HG02798 (cell line): Measurements from ENCODE around the gene VPS41.
"Not testable (repeated sequence)": the region's sequence is repeated elsewhere in the genome, so short reads cannot be mapped to it uniquely, and the experiment has no call there.

Experiments
- ATAC-seq: cut with Tn5 transposase; IDR thresholded peaks from one replicate; pipeline ENCODE4 v1.9.1; 2021; ENCODE audit warnings: mild to moderate bottlenecking; ENCODE audit not compliant: unreplicated experiment, poor library complexity

VPS41 gene

DNA sequence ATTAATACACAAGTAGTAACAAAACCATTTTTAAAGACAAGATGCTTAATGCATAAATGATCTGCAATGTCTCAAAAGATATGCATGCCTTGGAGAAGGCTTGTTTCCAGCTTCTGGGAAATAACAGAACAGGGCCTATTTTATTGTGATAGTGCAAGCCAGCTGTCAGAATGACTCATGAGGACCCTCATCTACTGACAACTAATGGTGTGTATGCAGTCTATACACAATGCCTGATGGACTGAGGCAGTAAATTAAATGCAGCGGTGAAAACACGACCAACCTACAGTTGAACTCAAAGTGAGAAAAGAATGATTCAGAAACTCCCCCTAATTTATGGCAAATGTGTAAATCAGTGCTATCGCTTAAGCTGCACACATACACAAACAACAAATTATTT lies 46.3 kb downstream of the VPS41 start:
- no peak for ATAC-seq

DNA sequence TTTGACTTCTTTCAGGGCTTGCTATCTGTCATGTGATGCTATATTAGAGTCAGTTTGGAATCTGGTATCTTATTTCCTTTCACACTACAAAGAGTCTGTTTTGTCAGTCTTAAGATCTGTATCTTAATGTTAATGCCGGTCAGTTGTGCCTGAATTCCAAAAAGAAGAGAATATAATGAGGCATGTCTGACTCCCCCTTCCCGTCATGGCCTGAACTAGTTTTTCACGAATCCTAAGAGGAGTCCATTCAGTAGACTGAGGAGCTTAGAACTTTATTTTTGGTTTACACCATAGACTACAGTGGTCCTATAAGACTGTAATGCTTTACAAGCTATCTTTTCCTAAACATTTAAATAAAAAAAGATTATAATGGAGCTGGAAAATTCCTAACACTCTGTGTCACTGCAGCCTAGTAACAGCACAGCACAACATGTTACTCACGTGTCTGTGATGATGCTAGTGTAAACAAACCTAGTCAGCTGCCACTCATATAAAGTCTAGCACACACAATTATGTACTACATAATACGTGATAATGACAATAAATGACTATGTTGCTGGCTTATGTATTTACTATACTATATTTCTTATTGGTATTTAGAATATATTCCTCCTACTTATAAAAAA lies 50.6 kb downstream of the VPS41 start:
- ATAC-seq, result no peak

DNA sequence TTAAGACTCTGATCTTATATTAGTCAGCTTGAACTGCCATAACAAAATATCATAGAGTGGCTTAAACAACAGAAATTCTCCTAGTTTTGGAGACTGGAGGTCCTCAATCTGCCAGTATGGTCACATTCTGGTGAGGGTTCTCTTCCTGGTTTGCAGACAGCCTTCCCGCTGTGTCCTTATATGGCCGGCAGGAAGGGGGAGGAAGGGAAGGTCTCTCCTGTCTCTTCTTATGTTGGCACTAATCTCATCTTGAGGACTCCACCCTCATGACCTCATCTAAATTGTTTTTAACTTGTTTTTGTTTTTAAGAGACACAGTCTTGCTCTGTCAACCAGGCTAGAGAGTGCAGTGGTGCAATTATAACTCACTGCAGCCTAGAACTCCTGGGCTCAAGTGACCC lies 53.1 kb downstream of the VPS41 start:
- ATAC-seq, result no peak

DNA sequence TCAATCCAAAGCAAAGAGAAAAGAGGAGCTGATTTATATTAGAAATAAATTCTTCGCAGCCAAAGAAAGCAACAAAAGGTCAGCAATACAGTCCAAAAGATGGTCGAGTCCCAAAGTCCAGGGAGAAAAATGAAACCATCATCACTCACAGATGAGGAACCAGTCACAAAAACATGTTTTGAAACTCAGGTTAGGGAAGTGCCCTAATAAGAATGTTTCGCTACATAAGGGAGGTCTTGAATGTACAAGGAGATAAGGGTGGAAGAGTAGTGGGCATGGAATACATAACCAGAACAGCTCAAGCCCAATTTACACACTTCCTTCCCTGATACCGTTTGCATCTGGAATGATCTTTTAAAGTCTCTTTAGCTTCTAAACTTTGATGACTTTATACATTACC lies 53.6 kb downstream of the VPS41 start:
- no peak for ATAC-seq

DNA sequence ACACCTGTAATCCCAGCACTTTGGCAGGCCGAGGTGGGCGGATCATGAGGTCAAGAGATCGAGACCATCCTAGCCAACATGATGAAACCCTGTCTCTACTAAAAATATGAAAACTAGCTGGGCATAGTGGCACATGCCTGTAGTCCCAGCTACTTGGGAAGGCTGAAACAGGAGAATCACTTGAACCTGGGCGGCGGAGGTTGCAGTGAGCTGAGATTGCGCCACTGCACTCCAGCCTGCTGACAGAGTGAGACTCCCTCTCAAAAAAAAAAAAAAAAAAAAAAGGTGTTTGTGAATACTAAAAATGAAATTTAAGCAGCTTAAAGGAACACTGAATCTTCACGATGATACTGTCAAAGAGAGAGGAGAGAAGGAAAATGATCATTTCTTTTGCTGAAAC lies 54.0 kb downstream of the VPS41 start:
- ATAC-seq, result not testable (repeated sequence)

DNA sequence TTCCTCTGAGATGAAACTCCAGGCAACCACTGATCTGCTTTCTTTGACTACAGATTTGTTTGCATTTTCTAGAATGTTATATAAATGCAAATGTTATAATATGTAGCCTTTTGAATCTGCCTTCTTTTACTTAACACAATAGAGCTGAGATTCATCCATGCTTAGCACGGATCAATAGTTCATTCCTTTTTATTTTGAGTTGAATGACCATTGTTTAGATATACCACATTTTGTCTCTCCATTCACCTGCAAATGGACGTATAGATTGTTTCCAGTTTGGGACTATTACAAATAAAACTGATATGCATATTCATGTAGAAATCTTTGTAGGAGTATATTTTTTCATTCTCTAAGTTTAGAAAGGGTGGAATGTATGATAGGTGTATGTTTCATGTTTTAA lies 57.7 kb downstream of the VPS41 start:
- ATAC-seq, result no peak

DNA sequence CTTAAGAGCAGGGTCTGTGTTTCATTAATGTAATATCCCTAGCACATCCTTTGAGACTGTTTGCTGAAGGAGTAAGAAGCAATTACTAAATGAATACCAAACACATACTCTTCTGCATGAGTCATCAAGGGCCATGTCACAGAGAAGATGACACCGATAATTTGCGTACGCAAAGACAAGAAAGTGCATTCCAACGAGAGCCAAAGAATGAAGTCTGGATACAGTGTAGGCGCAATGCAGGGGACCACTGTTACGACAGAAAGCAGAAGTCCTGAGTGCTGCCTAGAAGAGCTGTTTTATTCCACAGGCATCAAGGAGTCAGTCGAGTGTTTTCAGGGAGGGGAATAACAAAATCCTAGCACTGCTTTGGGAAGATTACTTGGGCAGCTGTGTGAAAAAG lies 62.7 kb downstream of the VPS41 start:
- ATAC-seq, result no peak

DNA sequence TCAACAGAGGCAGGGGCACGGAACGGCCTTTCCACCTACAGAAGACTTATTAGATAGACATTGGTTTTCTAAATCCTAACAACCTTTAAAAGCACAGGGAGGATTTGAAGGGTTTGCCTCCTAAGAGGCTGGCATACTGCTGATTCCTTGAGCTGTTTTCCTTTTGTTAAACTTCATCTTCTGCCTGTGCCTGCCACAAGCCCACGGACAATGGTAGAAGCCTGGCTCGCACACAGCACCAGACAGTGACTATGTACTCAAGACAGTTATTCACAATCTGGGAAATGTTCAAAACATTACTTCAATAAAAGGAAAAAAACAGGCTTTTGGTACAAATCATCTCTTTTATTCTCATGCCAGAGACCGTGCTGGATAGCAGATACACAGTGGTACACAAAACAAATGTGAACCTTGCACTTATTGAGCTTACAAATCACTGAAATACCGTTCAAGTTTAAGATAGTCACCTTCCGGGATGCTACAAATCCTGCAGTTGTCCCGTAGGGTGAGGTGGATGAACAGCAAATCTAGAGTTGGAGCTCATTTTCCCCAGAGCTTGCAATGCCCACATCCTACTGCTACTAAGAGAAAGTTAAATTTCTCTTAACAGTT lies 63.9 kb downstream of the VPS41 start:
- no peak for ATAC-seq

DNA sequence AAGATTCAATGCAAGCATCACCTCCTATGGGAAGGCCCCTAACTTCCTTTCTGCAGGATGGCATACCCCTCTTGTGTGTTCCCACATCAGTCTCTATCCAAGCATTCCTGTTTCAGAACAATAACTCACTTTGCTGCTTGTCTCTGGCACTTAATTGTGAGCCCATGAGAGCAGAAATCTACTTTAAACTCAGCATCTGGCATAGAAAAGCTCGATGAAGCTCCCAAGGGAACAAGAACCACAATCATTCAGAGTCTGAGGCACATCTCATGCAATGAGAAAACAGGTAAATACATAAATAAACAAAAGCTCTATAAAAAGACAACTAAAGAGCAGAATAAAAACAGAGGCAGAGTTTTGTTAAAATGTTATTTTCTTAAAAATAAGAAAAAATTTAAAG lies 66.2 kb downstream of the VPS41 start:
- ATAC-seq, result no peak

DNA sequence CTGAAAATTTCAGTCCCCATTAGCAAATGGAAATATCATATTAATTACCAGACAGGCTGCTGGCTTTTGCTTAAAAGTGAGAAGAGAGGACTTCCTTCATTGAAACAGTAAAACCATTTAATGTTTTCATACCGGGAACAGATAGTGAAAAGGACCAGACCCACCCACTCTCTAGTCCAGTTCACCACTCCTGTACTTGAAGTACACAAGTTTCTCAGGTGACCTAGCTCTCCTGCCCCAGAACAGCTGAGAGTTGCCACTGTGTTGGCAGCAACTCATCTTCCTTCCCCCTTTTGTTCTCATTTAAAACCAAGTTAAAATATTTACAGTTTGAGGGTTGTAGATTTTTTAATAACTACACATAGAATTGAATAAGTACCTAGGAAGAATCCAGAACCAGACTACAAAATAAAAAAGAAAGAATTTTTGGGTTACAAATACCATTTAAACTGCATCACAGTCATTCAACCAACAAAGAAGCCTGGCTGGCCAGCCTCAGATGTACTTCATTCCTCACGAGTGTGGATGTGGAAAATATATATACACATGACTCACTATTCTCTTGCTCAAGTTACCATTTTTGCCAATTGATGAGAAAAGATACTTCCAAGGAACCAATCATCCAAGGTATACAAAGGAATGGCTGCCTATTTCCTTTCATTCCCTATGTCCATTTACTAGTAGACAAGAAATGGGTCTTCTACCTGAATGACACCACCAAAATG lies 68.1 kb downstream of the VPS41 start:
- peak; percentile 69 for ATAC-seq

DNA sequence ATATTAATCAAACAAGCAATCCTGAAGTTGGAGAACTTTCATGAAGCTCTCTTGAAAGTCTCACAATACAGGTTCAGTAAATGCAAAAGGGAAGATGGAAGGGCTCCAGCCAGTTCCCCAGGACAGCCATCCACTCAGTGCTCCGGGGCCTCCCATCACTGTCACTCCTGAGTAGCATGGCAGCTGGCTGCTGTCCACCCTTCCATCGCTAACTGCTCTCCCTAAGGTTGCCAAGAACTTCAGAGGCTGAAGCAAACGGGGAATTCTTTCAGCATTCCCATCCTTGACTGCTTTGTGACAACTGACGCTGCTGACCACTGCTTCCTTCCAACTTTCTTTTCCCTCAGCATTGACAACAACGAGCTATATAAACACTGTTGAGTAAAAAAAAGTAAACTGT lies 69.1 kb downstream of the VPS41 start:
- ATAC-seq, result no peak

DNA sequence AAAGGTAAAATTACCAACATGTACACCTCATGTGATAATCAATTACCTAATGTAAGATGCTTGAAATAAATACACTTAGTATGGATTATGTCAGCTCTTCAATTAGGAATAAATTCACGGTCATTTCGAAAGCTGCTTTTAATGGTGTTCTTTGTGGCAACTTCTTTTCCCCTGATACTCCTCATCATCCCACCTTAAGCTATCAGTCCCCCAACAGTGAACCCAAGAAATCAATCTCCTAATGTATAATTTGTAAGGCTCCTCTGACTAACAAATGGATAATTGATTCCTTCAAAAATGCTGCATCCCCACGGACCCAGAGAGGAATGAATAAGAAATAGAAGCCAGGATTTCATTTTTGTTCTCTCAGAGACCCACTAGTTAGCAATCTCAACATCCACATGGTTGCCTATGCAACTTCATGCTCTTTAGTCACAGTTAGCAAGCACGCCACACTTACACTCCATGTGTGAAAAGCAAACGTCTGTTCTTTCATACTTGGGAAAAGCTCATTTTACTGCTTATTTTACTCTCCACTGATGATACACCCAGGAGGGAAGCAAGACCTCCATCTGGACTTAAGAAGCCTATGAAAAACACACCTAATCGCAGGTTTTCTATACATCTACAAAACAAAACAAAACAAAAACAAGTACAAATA lies 70.1 kb downstream of the VPS41 start:
- no peak for ATAC-seq

DNA sequence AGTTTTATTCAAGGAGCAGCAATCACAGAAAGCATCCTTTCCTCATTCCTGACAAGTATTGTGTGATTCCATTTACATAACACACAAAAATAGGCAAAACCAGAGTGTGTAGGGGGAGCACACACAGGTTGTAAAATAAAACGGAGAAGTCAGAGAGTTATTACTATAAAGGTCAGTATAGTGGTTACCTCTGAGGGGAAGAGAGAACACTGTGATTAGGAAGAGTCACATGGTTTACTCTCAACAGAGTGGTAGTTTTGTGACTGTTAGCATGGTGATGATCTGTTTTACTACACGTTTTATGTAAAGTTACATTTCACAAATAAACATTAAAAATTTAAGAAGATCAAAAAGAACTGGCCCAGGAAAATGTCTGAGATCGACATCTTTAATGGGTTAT lies 74.6 kb downstream of the VPS41 start:
- no peak for ATAC-seq

DNA sequence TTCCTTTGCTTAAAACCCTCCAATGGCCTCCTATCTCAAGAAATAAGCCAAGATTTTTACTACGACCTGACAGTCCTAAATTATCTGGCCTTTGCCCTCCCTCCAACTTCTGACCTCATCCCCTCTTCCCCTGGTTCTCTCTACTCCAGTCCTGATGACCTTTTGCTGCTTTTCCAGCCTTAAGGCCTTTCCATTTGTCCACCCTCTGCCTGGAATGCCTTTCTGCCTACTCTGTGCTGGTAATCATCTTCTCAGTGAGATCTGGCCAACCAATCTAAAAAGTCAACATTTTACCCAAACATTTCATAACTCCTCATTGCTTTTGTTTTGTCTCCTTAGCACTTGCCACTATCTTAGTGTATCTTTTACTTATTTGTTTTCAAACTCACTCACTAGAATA lies 75.7 kb downstream of the VPS41 start:
- no peak for ATAC-seq

DNA sequence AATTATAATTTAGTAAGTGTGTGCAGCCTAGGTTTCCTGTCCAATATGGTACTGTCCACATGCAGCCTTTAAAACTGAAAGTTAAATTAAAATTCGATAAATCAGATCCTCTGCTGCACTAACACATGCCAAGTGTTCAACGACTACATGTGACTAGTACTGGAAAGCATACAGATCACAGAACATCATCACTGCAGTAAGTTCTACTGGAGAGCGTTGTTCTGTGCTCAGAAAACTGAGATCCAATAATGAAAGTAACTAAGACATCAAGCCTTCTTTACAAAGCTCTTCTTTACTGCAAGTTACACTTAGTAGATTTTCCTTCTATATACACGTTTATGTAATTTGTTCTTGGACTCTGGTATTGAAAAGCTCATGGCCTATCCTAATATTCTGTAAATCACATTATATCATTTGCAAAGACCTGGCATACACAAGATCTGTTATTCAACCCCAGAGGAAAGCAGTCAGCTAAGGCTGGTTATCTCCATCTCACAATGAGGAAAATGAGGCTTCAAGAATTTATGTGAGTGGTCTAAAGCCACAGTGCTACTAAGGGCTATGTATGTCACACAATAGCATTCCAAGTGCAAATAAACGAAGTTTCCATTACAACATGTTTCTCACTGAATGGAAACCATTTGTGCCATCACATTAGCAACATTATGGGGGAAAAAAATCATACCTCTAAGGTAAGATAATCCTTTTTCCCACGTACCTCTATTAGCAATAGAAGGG lies 77.6 kb downstream of the VPS41 start:
- ATAC-seq, result no peak

DNA sequence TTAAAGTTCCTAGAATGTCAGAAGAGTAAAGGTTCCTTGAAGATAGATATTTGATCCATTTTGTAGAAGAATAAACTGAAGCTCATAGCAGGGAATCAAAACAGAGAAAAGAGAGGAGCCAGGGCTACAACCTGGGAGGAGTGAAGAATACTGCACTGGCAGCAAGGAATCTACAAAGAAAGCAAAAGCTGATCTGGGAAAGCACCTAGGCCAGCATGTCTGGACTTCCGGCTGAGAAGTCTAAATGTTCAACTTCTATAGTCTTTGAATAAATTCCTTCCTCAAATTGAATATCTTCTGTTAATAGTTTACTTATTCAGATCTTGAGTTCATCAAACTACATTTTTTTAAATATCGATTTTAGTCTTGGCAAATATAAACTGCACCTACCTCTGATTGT lies 78.2 kb downstream of the VPS41 start:
- ATAC-seq, result no peak

DNA sequence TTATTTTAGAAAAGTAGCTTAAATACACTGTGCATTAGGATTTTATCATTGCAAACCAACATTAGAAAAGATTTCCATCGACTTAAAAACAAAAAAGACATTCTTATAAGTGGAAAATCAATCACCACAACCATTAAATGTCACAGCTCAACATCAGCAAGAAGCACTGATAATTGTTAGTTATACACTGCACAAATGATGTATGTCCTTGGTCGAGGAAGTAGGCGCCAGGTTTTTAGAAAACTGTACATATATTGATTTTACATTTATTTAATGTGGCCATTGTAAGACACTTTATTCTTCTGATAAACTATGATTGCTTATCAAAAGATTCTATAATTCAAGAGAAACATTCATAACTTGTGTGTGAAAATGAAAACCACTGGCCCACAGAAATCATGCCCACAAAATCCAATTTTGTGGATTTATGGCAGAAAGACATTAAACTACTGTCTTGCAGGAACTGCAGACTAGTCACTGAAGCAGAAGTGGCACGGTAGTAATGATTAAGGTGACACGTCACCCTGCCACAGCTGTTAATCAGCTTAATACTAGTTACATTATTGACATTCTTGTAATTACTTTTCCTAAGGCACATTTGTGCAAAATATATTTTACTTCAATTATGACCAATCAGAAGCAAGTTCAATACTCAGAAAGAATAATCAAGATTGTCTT lies 79.4 kb downstream of the VPS41 start:
- no peak for ATAC-seq

DNA sequence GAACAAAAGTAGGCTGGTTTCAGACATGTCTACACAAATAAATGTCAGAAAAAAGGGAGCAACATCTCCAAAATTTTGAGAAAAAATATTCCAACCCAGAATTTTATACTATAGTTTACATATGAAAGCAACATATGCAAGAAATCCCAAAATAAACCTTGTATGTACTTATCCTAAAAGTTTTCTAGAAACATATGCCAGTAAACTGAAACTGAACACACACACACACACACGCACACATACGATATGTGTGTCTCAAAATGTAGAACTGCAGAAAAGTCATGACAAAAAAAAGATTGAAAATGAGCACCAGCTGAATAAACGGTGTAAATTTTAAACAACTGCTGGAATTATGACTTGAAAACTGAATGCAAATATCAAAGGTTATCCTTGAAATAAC lies 81.0 kb downstream of the VPS41 start:
- no peak for ATAC-seq

DNA sequence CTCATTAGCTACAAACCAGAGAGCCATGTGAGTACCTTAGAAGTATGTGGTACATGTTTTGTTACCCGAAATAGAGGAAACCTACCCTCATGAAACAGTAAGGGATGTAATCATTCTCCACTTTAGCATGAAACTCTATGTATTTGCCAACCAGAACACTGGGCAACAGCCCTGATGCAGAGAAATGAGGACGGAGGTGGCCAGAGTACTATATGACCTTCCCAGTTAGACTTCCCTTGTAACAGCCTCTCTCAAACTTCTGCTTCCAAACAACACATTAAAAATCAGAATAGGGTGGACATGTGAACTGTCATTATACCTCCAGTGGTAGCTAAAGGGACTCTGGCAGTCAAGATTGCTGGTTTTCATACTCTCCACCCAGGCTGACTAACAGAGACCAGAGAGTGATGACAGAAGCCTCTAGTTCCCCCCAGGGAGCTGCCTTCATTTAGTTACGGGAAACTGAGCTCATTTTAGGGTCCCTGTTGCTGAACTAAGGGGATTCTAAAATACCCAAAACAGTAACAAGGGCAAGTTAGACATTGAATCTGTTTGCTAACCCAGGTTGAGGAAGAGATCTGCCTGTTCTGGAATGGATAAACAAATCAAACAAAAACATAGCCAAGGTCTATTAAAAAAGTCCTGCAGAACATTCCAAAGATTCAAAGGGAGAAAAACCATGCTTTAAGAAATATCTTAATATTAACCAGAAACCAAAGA lies 83.1 kb downstream of the VPS41 start:
- ATAC-seq, result peak; percentile 56

DNA sequence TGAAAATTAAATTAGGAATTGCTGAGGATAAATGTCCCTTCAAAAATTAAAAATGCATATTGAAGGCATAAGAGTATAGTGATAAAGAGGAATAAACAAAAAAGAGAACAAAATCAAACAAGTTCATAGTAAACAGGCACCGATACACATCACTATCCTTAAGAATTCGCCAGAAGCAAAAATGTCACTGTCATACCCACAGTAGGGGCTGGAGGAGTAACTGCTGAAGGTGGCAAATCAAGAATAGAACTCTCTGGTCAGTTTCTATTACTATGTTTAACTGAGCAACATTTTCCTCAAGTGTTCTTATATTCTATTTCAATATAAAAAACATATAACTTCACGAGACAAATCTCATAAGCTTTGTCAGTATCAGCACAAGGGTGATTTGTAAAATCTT lies 84.0 kb downstream of the VPS41 start:
- no peak for ATAC-seq
